ENCODE data around the gene OR7G2. TPM values are rescaled to one million over a fixed set of nuclear protein-coding genes. Genes with fewer than 3 reads are reported as not detected.
A peak's percentile ranks its signal among the peaks of the same experiment; 100 is the strongest.

OR7G2 gene
- total RNA-seq, 2 experiments from 2014 or later = not detected

GRCh38 chr19:9151367-9151766, 44.1 kb upstream of the OR7G2 start:
- ATAC-seq (ENCODE audit: poor library complexity) (no peak), DNase-seq (peak in 1 of 14 experiments; percentile 27)
- H3K27me3 Mint-ChIP-seq = no peaks in the 10 kb centered on the region
- CTCF ChIA-PET = no interaction called here
- intact Hi-C loops (cut with DNase I, micrococcal nuclease) = no loop called here
- H3K4me3 ChIP-seq (ENCODE audit: low read length) = no peak overlapping the region
- H3K36me3 Mint-ChIP-seq (ENCODE audit: low read depth) = peaks cover 99% of the 10 kb centered on the region
- no peaks in the 10 kb centered on the region for H3K27me3 ChIP-seq (ENCODE audit: control insufficient read depth in 1 of 2, insufficient read depth in 2 of 2, low read length in 2 of 2)
- H3K9me3 Mint-ChIP-seq = peaks cover 14% of the 10 kb centered on the region
- H3K4me3 Mint-ChIP-seq = no peak overlapping the region
- peaks cover 77% of the 10 kb centered on the region for H3K4me1 Mint-ChIP-seq (ENCODE audit: low read depth)
- H3K4me1 ChIP-seq (ENCODE audit: insufficient read depth, low read length) = peaks cover 22% of the 10 kb centered on the region
- H3K9me3 ChIP-seq (ENCODE audit: control insufficient read depth in 1 of 2, insufficient read depth in 1 of 2, low read length in 2 of 2) = peaks cover 0 to 18% of the 10 kb centered on the region in 2 experiments
- no peak overlapping the region for H3K27ac ChIP-seq (ENCODE audit: low read depth in 1 of 2, low read length in 2 of 2)
- no peak overlapping the region for H3K27ac Mint-ChIP-seq
- POLR2A ChIA-PET = no interaction called here
- TF ChIP-seq CTCF (IDR thresholded peaks at IDR 0.05) = no peak
- H3K36me3 ChIP-seq (ENCODE audit: insufficient read depth, low read length) = peaks cover 37% of the 10 kb centered on the region

- ChIA-PET CTCF (no interaction called here), POLR2A (no interaction called here)
- Mint-ChIP-seq H3K27me3 (no peaks in the 10 kb centered on the region), H3K4me3 (no peak overlapping the region), H3K36me3 (ENCODE audit: low read depth) (peaks cover 99% of the 10 kb centered on the region), H3K27ac (no peak overlapping the region), H3K4me1 (ENCODE audit: low read depth) (peaks cover 82% of the 10 kb centered on the region), H3K9me3 (peaks cover 17% of the 10 kb centered on the region)
- Histone ChIP-seq H3K4me1 (ENCODE audit: insufficient read depth, low read length) (peaks cover 22% of the 10 kb centered on the region), H3K4me3 (ENCODE audit: low read length) (no peak overlapping the region), H3K36me3 (ENCODE audit: insufficient read depth, low read length) (peaks cover 30% of the 10 kb centered on the region), H3K9me3 (ENCODE audit: control insufficient read depth in 1 of 2, insufficient read depth in 1 of 2, low read length in 2 of 2) (peaks cover under 1 to 18% of the 10 kb centered on the region in 2 experiments), H3K27ac (ENCODE audit: low read depth in 1 of 2, low read length in 2 of 2) (no peak overlapping the region), H3K27me3 (ENCODE audit: control insufficient read depth in 1 of 2, insufficient read depth in 2 of 2, low read length in 2 of 2) (no peaks in the 10 kb centered on the region)
- DNase-seq (no peak), ATAC-seq (ENCODE audit: poor library complexity) (no peak)
- no peak for TF ChIP-seq CTCF (IDR thresholded peaks at IDR 0.05)
- intact Hi-C loops (cut with DNase I, micrococcal nuclease) = no loop called here
These were observed 43.4 kb upstream of the OR7G2 start for GRCh38 chr19:9150650-9151049.

DNA sequence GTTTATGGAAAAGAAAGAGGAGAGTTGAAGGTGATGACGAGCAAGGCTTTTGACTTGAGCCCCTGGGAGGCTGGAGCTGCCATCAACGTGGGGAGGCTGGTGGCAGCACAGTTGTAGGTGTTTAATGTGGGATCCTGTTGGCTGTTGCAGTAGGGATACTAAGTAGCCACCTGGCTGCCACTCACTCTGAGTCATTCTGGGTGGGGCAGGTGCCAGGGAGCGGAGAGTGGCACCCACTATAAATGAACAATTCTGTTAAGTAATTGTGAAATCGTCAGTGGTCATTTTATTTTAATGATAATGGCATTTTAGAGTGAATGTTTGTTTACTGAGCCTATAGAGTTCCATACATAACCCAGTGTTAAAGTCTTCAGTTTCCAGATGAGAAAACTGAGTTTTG, 42.7 kb upstream of the OR7G2 start:
- Histone ChIP-seq H3K27ac (ENCODE audit: low read depth in 1 of 2, low read length in 2 of 2) (no peak overlapping the region), H3K4me3 (ENCODE audit: low read length) (no peak overlapping the region), H3K9me3 (ENCODE audit: control insufficient read depth in 1 of 2, insufficient read depth in 1 of 2, low read length in 2 of 2) (peaks cover 7 to 22% of the 10 kb centered on the region in 2 experiments), H3K27me3 (ENCODE audit: control insufficient read depth in 1 of 2, insufficient read depth in 2 of 2, low read length in 2 of 2) (no peaks in the 10 kb centered on the region), H3K4me1 (ENCODE audit: insufficient read depth, low read length) (peaks cover 22% of the 10 kb centered on the region), H3K36me3 (ENCODE audit: insufficient read depth, low read length) (peaks cover 27% of the 10 kb centered on the region)
- ChIA-PET CTCF (no interaction called here), POLR2A (no interaction called here)
- DNase-seq (no peak), ATAC-seq (ENCODE audit: poor library complexity) (no peak)
- Mint-ChIP-seq H3K9me3 (peaks cover 17% of the 10 kb centered on the region), H3K36me3 (ENCODE audit: low read depth) (peaks cover 99% of the 10 kb centered on the region), H3K27ac (no peak overlapping the region), H3K4me3 (no peak overlapping the region), H3K27me3 (no peaks in the 10 kb centered on the region), H3K4me1 (ENCODE audit: low read depth) (peaks cover 80% of the 10 kb centered on the region)
- intact Hi-C loops (cut with DNase I, micrococcal nuclease) = loop anchor here (10.0 kb wide), 2 partner anchors 285 to 315 kb away; partner anchors contain the start of genes MBD3L1 (in 1 of the 2), ZNF266 (in 1 of the 2) and ZNF558 (in 1 of the 2)
- no peak for TF ChIP-seq CTCF (IDR thresholded peaks at IDR 0.05)
